ENCODE results near the gene EDA2R.

DNA sequence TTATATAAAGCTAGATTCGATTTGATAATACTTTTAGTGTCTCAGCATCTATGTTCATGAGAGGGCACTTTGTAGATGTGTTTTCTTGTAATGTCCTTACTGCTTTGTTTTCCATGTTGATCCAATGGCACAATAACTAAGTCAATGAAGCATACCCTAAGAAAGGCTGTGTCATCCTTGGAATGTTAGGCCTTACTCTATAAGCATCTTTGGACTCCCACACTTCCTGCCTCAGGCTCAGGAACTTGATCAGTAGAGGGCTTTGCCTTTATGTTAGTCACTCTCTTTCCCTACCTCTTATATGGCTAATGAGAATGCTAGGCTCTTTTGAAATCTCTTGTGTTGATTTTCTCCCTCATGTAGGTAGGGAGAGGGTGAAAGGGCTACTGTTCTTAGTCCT is 33.2 kb upstream of the EDA2R start:
- TF ChIP-seq, protein P1, sequence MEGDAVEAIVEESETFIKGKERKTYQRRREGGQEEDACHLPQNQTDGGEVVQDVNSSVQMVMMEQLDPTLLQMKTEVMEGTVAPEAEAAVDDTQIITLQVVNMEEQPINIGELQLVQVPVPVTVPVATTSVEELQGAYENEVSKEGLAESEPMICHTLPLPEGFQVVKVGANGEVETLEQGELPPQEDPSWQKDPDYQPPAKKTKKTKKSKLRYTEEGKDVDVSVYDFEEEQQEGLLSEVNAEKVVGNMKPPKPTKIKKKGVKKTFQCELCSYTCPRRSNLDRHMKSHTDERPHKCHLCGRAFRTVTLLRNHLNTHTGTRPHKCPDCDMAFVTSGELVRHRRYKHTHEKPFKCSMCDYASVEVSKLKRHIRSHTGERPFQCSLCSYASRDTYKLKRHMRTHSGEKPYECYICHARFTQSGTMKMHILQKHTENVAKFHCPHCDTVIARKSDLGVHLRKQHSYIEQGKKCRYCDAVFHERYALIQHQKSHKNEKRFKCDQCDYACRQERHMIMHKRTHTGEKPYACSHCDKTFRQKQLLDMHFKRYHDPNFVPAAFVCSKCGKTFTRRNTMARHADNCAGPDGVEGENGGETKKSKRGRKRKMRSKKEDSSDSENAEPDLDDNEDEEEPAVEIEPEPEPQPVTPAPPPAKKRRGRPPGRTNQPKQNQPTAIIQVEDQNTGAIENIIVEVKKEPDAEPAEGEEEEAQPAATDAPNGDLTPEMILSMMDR (IDR thresholded peaks at IDR 0.05), result no peak
- TF ChIP-seq POLR2AphosphoS5 (IDR thresholded peaks at IDR 0.05) (no peak), EP300 (IDR thresholded peaks at IDR 0.05) (no peak)

Measured in suprapubic skin (tissue), 4 donors.